GM21576 (cell line): ENCODE measurements around the gene CCDC137.
"Not testable (repeated sequence)": the region's sequence is repeated elsewhere in the genome, so short reads cannot be mapped to it uniquely, and the experiment has no call there.

Source experiments
- ATAC-seq: cut with Tn5 transposase; IDR thresholded peaks from one replicate; pipeline ENCODE4 v1.9.1; 2021; ENCODE audit warnings: mild to moderate bottlenecking, moderate library complexity; ENCODE audit not compliant: unreplicated experiment

CCDC137 gene

GRCh38 chr17:81650951-81651350 lies 15.6 kb upstream of the CCDC137 start:
- ATAC-seq, result no peak

DNA sequence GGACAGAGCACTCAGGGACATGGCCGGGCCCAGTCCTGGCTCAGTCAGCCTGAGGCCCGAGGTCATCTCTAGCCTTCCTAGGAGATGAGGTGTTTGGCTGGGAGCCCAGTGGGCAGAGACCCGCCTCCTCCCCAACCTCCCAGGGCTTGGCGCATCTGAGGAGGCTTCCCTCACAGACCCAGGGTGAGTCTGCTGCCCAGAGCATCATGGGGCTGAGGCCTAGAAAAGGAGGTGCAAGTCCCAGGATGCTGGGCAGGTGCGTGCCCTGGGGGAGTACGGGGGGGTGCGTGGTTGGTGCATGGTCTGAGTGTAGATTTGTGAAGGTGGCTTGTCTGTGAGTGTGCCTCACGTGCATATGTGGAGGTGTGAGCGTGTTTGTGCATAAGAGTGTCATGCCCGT lies 14.8 kb upstream of the CCDC137 start:
- no peak for ATAC-seq

DNA sequence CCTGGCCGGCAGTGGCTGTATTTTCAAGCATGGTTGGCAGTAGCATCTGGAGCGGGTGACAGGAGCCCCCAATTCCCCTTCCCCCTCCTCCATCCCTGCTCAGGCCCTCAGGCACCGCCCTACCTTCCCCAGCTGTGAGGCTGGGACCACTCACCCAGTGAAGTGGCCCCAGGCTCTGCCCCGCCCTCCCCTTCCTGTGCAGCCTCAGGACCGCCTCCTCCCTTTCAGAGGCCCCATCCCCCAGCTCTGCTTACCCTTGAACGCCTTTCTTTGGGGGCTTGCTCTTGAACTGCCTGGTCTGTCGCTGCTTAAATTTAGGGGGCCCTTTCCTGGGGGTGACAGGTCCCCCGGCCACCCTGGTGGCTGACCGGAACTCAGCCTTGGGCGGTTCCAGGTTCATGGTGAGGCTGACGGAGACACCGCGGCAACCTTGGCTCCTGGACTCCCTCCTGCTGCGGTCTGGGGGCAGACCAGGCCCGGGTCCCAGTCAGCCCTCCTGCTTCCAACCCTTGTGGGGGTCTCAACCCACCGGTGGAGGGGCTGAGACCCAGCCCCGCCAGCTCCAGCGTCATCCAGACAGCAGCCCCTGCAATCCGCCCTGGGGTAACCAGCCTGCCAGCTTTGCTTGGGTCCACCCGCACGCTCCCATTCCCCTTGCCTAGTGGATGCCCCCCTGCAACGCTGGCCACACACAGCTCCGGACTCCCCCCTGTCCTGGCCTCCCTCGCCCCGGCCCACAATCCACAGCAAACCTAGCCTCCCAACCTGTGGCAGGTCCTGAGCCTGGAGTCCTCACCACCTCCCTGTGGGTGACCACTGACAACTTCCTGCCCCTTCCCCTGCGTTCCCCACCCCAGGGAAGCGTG lies 13.4 kb upstream of the CCDC137 start:
- no peak for ATAC-seq

DNA sequence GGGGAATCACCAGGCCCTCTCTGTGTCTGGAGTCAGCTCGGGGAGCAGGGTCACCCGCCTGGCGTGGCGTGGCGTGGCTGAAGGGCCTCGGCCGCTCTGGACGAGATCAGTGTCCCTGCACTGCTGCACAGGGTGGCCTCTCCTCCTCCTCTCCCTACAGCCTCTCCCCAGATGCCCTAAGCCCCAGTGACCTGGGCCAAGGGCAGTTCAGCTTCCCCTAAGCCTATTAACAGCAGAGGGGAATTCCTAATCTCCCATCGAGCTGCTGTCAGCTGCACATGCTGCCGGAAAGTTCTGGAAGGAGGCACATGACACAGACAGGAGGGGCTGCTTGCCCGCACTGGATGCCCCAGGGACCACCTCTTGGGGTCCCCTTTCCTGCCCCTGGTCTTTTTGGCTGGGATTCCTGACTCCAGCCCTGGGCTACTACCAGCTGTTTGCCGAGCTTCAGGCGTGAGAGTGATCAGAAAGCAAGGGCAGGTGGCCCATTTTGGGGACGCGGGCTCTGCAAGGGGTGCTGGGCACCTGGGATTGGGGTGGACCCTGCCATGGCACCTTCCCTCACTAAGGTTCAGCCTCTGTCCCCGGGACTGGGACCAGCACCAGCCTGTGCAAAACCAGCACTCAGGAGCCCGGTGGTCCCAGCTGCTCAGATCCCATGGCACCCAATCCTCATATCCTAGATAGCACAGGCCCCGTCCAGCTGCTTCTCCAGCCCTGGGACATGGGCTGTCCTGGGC lies 11.0 kb upstream of the CCDC137 start:
- ATAC-seq, result no peak

DNA sequence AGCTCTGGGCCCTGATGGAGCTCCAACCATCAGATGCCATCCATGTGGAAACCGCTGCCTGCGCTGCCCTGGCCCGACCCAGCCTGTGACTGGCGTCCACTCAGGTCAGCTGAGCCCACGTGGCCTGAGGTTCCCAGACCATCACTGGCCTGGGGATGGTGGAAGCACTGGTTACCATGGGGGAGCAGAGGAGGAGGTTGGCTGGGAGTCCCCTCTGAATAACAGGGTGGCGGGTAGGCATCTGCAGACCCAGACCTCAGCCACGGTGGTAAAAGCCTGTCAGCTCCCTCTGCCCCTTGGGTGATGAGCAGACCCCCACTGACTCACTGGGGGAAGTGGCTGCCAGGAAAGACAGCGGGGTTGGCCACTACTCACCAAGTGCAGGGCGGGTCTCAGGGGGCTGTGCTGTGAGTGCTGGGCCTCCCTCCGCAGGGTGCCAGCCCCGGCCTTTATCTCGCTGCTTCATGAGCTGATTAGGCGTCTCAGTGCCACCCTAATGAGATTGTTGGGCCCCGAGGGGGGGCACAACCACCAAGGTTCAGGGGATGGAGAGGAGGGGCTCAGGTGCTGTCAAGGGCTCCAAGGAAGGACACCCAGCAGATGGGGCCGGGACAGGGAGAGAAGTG lies 10.3 kb upstream of the CCDC137 start, which contains the start of gene PDE6G:
Gene PDE6G (minus strand): TSS at position 425 of the 626 bp plus-strand sequence. CDS start 3,237 bp downstream, outside the sequence.
- no peak for ATAC-seq

GRCh38 chr17:81656835-81657234 lies 9.7 kb upstream of the CCDC137 start:
- no peak for ATAC-seq

DNA sequence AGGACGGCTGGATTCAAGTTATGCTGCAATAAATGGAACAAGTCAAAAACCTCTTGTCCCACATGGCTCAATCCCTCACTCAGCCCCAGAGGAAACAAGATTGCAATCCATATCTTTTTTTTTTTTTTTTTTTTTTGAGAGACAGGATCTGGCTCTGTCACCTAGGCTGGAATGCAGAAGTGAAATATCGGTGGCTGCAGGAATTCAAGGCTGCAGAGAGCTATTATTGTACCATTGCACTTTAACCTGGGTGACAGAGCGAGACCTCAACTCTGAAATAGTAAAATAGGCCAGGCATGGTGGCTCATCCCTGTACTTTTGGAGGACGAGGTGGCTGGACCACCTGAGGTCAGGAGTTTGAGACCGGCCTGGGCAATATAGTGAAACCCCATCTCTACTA lies 7.5 kb upstream of the CCDC137 start:
- ATAC-seq, result no peak

DNA sequence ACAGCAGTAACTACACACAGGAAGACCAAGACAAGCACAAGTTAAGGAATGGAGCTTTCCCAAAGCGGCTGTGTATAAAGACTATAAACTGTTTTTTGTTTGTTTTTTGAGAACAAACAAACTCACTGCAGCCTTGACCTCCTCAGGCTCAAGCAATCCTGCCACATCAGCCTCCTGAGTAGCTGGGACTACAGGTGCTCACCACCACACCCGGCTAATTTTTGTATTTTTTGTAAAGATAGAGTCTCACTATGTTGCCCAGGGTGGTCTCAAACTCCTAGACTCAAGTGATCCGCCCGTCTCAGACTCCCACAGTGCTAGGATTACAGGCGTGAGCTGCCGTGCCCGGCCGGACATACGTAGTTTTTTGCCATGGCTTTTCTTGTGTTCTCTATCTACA lies 6.1 kb upstream of the CCDC137 start:
- no peak for ATAC-seq

- no peak for ATAC-seq
Observed at GRCh38 chr17:81662002-81662401, 4.5 kb upstream of the CCDC137 start.

DNA sequence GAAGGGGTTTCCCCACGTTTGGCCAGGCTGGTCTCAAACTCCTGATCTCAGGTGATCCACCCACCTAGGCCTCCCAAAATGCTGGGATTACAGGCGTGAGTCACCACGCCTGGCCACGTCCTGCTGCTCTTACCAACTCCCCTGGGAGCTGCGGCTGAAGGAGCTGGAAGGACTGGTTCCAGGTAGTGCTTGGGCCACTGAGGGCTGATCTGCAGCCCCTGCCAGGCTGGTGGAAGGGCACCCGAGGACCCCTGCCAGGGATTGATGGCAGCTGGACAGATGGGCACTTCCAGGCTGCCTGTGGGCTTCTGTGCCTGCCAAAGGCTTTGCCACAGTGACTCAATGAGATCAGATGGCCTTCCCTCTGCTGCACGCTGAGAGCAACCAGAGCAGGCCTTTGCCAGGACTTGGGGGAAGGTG lies 2.5 kb upstream of the CCDC137 start:
- ATAC-seq, result no peak

GRCh38 chr17:81665205-81666091 lies 1.1 kb upstream of the CCDC137 start:
- peak; percentile 6 for ATAC-seq

DNA sequence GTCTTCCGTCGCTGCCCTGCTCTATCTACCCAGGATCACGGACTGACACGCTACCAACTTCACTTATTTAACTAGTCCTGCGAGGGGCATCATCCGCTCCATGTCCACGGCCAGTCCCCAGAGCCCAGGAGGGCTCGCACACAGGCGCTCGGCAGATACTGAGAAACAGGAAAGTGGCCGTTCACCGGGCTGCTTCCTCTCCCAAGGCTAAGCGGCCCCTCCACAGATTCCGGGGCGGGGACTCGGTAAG lies 520 bp upstream of the CCDC137 start:
- peak; percentile 13 for ATAC-seq

GRCh38 chr17:81667754-81668153 lies 1.2 kb downstream of the CCDC137 start:
- no peak for ATAC-seq

GRCh38 chr17:81672504-81672903 lies 6.0 kb downstream of the CCDC137 start:
- no peak for ATAC-seq

DNA sequence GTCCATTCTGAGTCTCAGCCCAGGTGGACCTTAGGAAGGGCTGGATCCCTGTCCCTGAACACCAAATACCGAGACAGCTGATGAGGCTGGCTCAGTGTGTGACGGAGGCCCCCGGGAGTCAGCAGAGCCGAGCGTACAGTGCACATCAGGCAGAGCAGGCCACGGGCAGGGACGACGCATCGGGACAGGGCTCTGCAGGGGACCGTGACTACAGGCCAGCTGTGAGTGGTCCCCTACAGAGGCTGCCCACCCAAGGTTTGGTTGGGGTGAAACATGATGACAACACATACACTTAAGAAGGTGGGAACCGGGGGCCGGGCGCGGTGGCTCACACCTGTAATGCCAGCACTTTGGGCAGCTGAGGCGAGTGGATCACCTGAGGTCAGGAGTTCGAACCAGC lies 6.4 kb downstream of the CCDC137 start:
- ATAC-seq, result no peak

- no peak for ATAC-seq
Observed at GRCh38 chr17:81673561-81674258, 7.2 kb downstream of the CCDC137 start.

- not testable (repeated sequence) for ATAC-seq
Observed at GRCh38 chr17:81675515-81676221, 9.1 kb downstream of the CCDC137 start.

GRCh38 chr17:81676906-81677305 lies 10.4 kb downstream of the CCDC137 start:
- ATAC-seq, result no peak

GRCh38 chr17:81680150-81680549 lies 13.6 kb downstream of the CCDC137 start:
- no peak for ATAC-seq

DNA sequence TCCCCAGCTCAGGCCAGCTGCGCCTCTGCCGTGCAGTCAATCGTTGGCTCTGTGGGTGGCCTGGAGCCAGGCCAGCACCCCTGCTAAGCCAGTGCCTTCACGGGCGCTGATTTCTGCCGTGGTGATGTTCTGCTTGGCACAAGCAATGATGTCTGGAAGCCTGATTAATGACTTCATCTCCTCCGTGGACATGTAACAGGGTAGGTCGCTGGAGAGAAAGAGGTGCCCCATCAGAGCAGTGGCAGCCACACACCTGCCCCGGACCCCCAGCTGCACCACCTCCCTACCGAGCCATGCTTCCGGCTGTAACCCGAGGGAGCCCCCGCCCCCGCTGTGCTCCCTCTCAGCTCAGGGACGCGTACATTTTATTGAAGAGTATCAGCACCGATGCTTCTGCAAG lies 15.1 kb downstream of the CCDC137 start:
- ATAC-seq, result no peak
